ENCODE measurements around the gene GMPPA.

GRCh38 chr2:219555956-219556355 is 57.3 kb downstream of the GMPPA start:
- TF ChIP-seq, protein P1, sequence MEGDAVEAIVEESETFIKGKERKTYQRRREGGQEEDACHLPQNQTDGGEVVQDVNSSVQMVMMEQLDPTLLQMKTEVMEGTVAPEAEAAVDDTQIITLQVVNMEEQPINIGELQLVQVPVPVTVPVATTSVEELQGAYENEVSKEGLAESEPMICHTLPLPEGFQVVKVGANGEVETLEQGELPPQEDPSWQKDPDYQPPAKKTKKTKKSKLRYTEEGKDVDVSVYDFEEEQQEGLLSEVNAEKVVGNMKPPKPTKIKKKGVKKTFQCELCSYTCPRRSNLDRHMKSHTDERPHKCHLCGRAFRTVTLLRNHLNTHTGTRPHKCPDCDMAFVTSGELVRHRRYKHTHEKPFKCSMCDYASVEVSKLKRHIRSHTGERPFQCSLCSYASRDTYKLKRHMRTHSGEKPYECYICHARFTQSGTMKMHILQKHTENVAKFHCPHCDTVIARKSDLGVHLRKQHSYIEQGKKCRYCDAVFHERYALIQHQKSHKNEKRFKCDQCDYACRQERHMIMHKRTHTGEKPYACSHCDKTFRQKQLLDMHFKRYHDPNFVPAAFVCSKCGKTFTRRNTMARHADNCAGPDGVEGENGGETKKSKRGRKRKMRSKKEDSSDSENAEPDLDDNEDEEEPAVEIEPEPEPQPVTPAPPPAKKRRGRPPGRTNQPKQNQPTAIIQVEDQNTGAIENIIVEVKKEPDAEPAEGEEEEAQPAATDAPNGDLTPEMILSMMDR (optimal IDR thresholded peaks at IDR 0.05 in 1 of 3, IDR thresholded peaks at IDR 0.05 in 1 of 3, conservative IDR thresholded peaks at IDR 0.05 in 1 of 3; ENCODE audit: extremely low read depth in 1 of 3, insufficient read depth in 2 of 3, low read length in 3 of 3): no peak
- TF ChIP-seq EZH2 (IDR thresholded peaks at IDR 0.05; ENCODE audit: low read length): no peak
